Natural killer cell (primary cell): ENCODE data around the gene SLC17A5. TPM values are rescaled to one million over a fixed set of nuclear protein-coding genes. Genes with fewer than 3 reads are reported as not detected.

Experiments used
- ATAC-seq, 3 donors: fragments of 150-1000 bp in 2 of 3; fragments of 200-7000 bp in 1 of 3; cut with Tn5 transposase; 1 replicate in 1 of 3; 2 replicates in 2 of 3; pipeline ENCODE4 v1.10.0; 2021; ENCODE audit warnings: mild to moderate bottlenecking in 2 of 3, moderate library complexity in 2 of 3
- DNase-seq, 2 donors: peaks; one replicate each; pipeline versions ENCODE4 v3.0.0 to v3.0.0-alpha.2; 2013 to 2021; ENCODE audit warnings: mixed read lengths in 1 of 2
- H3K27ac ChIP-seq: one replicate; pipeline ENCODE4 v1.5.1; 2013; ENCODE audit warnings: mild to moderate bottlenecking, low read length
- H3K27me3 ChIP-seq: one replicate; pipeline ENCODE4 v1.6.1; 2013; ENCODE audit warnings: low read length; ENCODE audit not compliant: control insufficient read depth, insufficient read depth
- H3K36me3 ChIP-seq: one replicate; pipeline ENCODE4 v1.6.1; 2013; ENCODE audit warnings: low read length; ENCODE audit not compliant: control insufficient read depth, insufficient read depth
- H3K4me1 ChIP-seq: one replicate; pipeline ENCODE4 v1.6.1; 2013; ENCODE audit warnings: low read length; ENCODE audit not compliant: control insufficient read depth, insufficient read depth
- H3K4me3 ChIP-seq: one replicate; pipeline ENCODE4 v1.5.1; 2013; ENCODE audit warnings: low read length
- H3K9me3 ChIP-seq: one replicate; pipeline ENCODE4 v1.6.1; 2013; ENCODE audit warnings: low read length; ENCODE audit not compliant: control insufficient read depth, insufficient read depth
- H3K27ac Mint-ChIP-seq, 2 donors: one replicate each; pipeline ENCODE4 v1.8.0; 2022; ENCODE audit warnings: mild to moderate bottlenecking in 2 of 2, mixed read lengths in 2 of 2, moderate library complexity in 1 of 2
- H3K27me3 Mint-ChIP-seq, 2 donors: one replicate each; pipeline ENCODE4 v1.8.0; 2022; ENCODE audit warnings: low read depth in 2 of 2, mixed read lengths in 2 of 2
- H3K36me3 Mint-ChIP-seq: one replicate; pipeline ENCODE4 v1.8.0; 2022; ENCODE audit warnings: mixed read lengths
- H3K4me1 Mint-ChIP-seq, 2 donors: one replicate each; pipeline ENCODE4 v1.8.0; 2022; ENCODE audit warnings: mixed read lengths in 2 of 2
- H3K4me3 Mint-ChIP-seq: one replicate; pipeline ENCODE4 v1.8.0; 2022; ENCODE audit warnings: mild to moderate bottlenecking, moderate library complexity, mixed read lengths
- H3K9me3 Mint-ChIP-seq, 2 donors: one replicate each; pipeline ENCODE4 v1.8.0; 2022; ENCODE audit warnings: mixed read lengths in 2 of 2
- WGBS: methylation state at CpG from one replicate; pipeline ENCODE4 v1.1.7; 2013; ENCODE audit warnings: missing lambda C conversion rate; ENCODE audit not compliant: insufficient coverage; 5-methylcytosine and 5-hydroxymethylcytosine counted together
- intact Hi-C: fragments of 100-400 bp; cut with micrococcal nuclease; formaldehyde crosslinking; loops from one replicate; pipeline ENCODE4 v1.14.2; 2022
- total RNA-seq, 4 donors: library from RNA; stranded (reverse); fragments of 120-200 nt in 1 of 4; gene quantifications; one replicate each; pipeline versions ENCODE4 v1.2.3 to v1.2.4, GENCODE V29; 2013 to 2022
- TF ChIP-seq, protein P1 (sequence below): fragments of 200-600 bp; IDR thresholded peaks from one replicate; pipeline ENCODE4 v1.8.0; 2022; ENCODE audit warnings: antibody characterized with exemption

The SLC17A5 gene
- total RNA-seq, 3 donors from 2014 or later (not counting 1 experiment from before 2014, with no cell fraction given), result 8.5 to 13.8 (median 9.1) TPM

- intact Hi-C loops, result no loop called here
- DNase-seq (no peak), ATAC-seq (no peak)
- Histone ChIP-seq H3K4me3 (no peak overlapping the region), H3K36me3 (no peaks in the 10 kb centered on the region), H3K4me1 (no peaks in the 10 kb centered on the region), H3K27me3 (peaks cover 2% of the 10 kb centered on the region), H3K9me3 (no peaks in the 10 kb centered on the region), H3K27ac (no peak overlapping the region)
- TF ChIP-seq, protein P1, sequence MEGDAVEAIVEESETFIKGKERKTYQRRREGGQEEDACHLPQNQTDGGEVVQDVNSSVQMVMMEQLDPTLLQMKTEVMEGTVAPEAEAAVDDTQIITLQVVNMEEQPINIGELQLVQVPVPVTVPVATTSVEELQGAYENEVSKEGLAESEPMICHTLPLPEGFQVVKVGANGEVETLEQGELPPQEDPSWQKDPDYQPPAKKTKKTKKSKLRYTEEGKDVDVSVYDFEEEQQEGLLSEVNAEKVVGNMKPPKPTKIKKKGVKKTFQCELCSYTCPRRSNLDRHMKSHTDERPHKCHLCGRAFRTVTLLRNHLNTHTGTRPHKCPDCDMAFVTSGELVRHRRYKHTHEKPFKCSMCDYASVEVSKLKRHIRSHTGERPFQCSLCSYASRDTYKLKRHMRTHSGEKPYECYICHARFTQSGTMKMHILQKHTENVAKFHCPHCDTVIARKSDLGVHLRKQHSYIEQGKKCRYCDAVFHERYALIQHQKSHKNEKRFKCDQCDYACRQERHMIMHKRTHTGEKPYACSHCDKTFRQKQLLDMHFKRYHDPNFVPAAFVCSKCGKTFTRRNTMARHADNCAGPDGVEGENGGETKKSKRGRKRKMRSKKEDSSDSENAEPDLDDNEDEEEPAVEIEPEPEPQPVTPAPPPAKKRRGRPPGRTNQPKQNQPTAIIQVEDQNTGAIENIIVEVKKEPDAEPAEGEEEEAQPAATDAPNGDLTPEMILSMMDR, result no peak
- H3K4me3 Mint-ChIP-seq, result no peak overlapping the region
- H3K27ac Mint-ChIP-seq, result no peak overlapping the region
- no peaks in the 10 kb centered on the region for H3K36me3 Mint-ChIP-seq
- no peaks in the 10 kb centered on the region for H3K9me3 Mint-ChIP-seq
- WGBS, result 90% methylated on average over 2 of the region's 2 CpGs
- H3K27me3 Mint-ChIP-seq, result peaks cover 14 to 53% of the 10 kb centered on the region in 2 donors
- no peaks in the 10 kb centered on the region for H3K4me1 Mint-ChIP-seq
Observed at GRCh38 chr6:73666393-73666792, 12.6 kb upstream of the SLC17A5 start.

DNA sequence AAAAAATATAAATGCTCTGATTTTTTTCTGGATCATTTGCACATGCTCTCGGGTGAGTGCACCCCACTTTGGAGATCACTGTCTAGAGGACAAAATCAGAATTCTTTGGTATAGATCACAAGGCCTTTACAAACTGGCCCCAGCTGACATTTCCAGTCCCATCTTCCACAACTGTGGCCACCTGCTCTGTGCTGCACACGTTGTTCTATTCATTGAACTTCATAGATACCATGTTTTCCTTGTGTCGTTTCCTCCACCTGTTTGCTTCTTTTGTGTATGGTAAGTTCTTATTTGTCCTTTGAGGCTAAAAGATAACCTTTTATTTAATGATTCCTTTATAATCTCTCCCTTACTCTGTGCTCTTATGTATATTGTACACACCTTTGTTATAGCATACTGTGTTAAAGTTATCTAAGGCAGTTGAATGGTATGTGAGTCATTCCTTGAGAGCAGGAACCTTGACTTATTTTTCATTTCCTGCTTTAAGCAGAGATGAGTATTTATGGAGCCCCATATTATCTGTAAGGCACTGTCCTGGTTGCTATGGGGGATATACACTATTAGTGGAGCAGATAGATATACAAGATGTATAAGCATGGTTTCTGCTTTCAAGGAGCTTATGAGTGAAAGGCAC lies 12.0 kb upstream of the SLC17A5 start:
- H3K27me3 ChIP-seq, result peaks cover 2% of the 10 kb centered on the region
- Mint-ChIP-seq H3K4me3 (no peak overlapping the region), H3K27ac (no peak overlapping the region), H3K27me3 (peaks cover 13 to 50% of the 10 kb centered on the region in 2 donors), H3K4me1 (no peaks in the 10 kb centered on the region), H3K36me3 (no peaks in the 10 kb centered on the region), H3K9me3 (no peaks in the 10 kb centered on the region)
- no peak overlapping the region for H3K27ac ChIP-seq
- WGBS, result 73% methylated on average over 2 of the region's 3 CpGs
- no peaks in the 10 kb centered on the region for H3K4me1 ChIP-seq
- H3K9me3 ChIP-seq, result no peaks in the 10 kb centered on the region
- no peak for DNase-seq
- no peak overlapping the region for H3K4me3 ChIP-seq
- TF ChIP-seq, protein P1, result no peak
- ATAC-seq, result no peak
- no peaks in the 10 kb centered on the region for H3K36me3 ChIP-seq
- intact Hi-C loops, result no loop called here

GRCh38 chr6:73664701-73665100 lies 10.9 kb upstream of the SLC17A5 start:
- peaks cover 6 to 39% of the 10 kb centered on the region in 2 donors for H3K27me3 Mint-ChIP-seq
- ATAC-seq, result no peak

More at GRCh38 chr6:73664701-73665100, 10.9 kb upstream of the SLC17A5 start:
- Histone ChIP-seq H3K27me3 (peaks cover 2% of the 10 kb centered on the region), H3K4me3 (no peak overlapping the region), H3K9me3 (no peaks in the 10 kb centered on the region), H3K4me1 (no peaks in the 10 kb centered on the region), H3K27ac (no peak overlapping the region), H3K36me3 (no peaks in the 10 kb centered on the region)
- TF ChIP-seq, protein P1, result no peak
- no CpG with 5 or more reads among the region's 2 CpGs for WGBS
- no peaks in the 10 kb centered on the region for H3K4me1 Mint-ChIP-seq
- DNase-seq, result no peak
- no peak overlapping the region for H3K27ac Mint-ChIP-seq
- intact Hi-C loops, result no loop called here
- H3K9me3 Mint-ChIP-seq, result no peaks in the 10 kb centered on the region
- no peak overlapping the region for H3K4me3 Mint-ChIP-seq
- H3K36me3 Mint-ChIP-seq, result no peaks in the 10 kb centered on the region
